ENCODE data around the gene FADS1. TPM values are rescaled to one million over a fixed set of nuclear protein-coding genes. Genes with fewer than 3 reads are reported as not detected.

FADS1 gene
- total and polyA plus RNA-seq, 3 donors from 2014 or later = 21.1 to 39.8 (median 24.5) TPM

DNA sequence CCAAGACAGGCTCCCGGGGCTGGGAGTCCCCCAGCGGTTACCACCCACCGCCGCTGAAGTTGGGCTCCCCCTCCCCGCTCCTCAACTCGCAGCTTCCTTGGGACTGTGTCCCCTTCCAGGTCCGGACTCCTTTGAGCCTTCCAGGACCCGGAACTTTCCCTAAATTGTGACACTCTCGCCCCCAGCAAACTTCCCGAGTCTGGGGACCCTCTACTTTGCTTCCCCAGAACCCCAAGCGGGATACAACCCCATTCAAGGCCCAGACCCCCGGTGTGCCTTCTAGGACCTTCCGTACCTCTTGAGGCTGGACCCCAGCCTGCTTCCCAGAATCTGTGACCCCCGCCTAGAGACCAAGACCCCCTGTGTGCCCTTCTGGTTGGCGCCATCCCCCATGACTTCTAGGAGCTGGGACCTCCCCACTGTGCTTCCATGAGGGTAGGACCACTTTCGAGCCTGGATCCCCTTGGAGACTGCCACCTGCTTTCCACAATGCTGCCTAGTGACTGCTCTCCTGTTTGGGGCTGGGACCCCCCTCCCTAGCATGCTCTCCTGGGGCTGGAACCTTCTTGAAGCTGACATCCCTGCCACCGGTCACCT lies 63.8 kb downstream of the FADS1 start:
- DNase-seq = no peak
- TF ChIP-seq, protein P1, sequence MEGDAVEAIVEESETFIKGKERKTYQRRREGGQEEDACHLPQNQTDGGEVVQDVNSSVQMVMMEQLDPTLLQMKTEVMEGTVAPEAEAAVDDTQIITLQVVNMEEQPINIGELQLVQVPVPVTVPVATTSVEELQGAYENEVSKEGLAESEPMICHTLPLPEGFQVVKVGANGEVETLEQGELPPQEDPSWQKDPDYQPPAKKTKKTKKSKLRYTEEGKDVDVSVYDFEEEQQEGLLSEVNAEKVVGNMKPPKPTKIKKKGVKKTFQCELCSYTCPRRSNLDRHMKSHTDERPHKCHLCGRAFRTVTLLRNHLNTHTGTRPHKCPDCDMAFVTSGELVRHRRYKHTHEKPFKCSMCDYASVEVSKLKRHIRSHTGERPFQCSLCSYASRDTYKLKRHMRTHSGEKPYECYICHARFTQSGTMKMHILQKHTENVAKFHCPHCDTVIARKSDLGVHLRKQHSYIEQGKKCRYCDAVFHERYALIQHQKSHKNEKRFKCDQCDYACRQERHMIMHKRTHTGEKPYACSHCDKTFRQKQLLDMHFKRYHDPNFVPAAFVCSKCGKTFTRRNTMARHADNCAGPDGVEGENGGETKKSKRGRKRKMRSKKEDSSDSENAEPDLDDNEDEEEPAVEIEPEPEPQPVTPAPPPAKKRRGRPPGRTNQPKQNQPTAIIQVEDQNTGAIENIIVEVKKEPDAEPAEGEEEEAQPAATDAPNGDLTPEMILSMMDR (IDR thresholded peaks at IDR 0.05) = no peak
- TF ChIP-seq POLR2A (IDR thresholded peaks at IDR 0.05) = no peak
- Histone ChIP-seq H3K27me3 (no peaks in the 10 kb centered on the region), H3K4me1 (peaks cover 4% of the 10 kb centered on the region), H3K4me3 (peak overlapping the region; percentile 48), H3K9me3 (no peaks in the 10 kb centered on the region), H3K36me3 (ENCODE audit: low read depth, missing control alignments) (no peaks in the 10 kb centered on the region), H3K27ac (peak overlapping the region in 1 of 2 donors; percentile 53)
- 24 to 28% methylated on average over 14 to 17 of the region's 17 CpGs for WGBS, 2 donors
- intact Hi-C loops (cut with DNase I; ENCODE audit: low total_unique reads) = no loop called here

DNA sequence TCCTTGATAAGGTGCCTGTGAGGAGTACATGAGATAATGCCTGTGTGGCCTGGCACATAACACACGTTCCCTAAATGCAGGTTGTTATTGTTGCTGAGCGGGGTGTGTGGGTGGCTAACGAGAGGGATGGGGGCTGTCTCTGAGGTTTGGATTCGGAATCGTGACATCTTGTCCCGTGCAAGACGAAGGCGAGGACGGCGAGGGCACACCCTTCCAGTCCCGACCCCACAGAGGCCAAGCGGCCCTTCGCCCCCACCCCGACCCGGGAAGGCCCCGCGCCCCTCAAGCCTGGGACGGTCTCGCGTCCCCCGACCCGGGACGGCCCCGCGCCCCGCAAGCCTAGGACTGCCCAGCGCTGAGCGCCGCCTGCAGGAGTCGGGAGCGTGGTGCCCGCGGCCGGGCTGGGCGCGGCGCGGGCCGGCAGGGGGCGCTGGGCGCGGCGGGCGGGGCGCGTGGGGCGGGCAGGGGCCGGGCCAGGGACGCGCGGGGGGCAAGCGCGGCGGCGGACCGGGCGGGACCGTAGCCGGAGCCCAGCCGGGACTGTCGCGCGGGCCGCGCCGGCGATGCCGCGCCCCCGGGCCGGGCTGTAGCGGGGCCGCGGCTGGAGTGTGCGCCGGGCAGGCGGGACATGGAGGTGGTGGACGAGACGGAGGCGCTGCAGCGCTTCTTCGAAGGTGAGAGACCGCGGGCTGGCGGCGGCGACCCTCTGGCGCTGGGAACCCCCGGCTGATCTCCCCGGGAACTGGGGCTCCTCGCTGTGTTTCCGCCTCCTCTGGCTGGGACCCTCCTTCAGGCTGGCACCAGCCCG lies 64.5 kb downstream of the FADS1 start, which contains the start of gene MYRF:
MYRF (plus strand) TSS at position 520 of the 808 bp plus-strand sequence; CDS start at position 629, 109 bp downstream.
- H3K9me3 ChIP-seq = no peaks in the 10 kb centered on the region
- peak within 1 kb of the TSS in 1 of 2 donors; percentile 53 for H3K27ac ChIP-seq
- TF ChIP-seq POLR2A (IDR thresholded peaks at IDR 0.05) = no peak
- TF ChIP-seq, protein P1 (IDR thresholded peaks at IDR 0.05) = peak; percentile 31 to 66 (median 34)
- H3K27me3 ChIP-seq = no peaks in the 10 kb centered on the region
- peaks cover 8% of the 10 kb centered on the region for H3K4me1 ChIP-seq
- DNase-seq = peak; percentile 61
- peak within 1 kb of the TSS; percentile 48 for H3K4me3 ChIP-seq
- intact Hi-C loops (cut with DNase I; ENCODE audit: low total_unique reads) = no loop called here
- no peaks in the 10 kb centered on the region for H3K36me3 ChIP-seq (ENCODE audit: low read depth, missing control alignments)
- WGBS, 2 donors = 1 to 10% methylated on average over 2 to 67 of the region's 93 CpGs

DNA sequence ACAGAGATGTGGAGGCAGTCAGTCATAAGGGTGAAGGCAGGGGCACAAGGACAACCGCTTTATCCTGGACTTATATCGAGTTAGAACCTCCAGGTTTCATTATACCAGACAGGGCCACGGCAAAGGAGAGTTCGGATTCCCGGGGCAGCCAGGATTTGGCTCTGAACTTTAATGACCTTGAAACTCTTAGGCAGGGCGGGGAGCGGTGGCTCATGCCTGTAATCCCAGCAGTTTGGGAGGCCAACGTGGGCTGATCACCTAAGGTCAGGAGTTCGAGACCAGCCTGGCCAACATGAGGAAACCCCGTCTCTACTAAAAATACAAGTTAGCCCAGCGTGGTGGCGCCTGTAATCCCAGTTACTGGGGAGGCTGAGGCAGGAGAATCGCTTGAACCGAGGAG lies 65.4 kb downstream of the FADS1 start:
- Histone ChIP-seq H3K4me3 (no peak overlapping the region), H3K4me1 (peaks cover 10% of the 10 kb centered on the region), H3K27ac (no peak overlapping the region), H3K9me3 (no peaks in the 10 kb centered on the region), H3K27me3 (no peaks in the 10 kb centered on the region), H3K36me3 (ENCODE audit: low read depth, missing control alignments) (no peaks in the 10 kb centered on the region)
- 47 to 60% methylated on average over 10 to 14 of the region's 14 CpGs for WGBS, 2 donors
- TF ChIP-seq, protein P1 (IDR thresholded peaks at IDR 0.05) = no peak
- no peak for TF ChIP-seq POLR2A (IDR thresholded peaks at IDR 0.05)
- intact Hi-C loops (cut with DNase I; ENCODE audit: low total_unique reads) = no loop called here
- peak; percentile 43 for DNase-seq

DNA sequence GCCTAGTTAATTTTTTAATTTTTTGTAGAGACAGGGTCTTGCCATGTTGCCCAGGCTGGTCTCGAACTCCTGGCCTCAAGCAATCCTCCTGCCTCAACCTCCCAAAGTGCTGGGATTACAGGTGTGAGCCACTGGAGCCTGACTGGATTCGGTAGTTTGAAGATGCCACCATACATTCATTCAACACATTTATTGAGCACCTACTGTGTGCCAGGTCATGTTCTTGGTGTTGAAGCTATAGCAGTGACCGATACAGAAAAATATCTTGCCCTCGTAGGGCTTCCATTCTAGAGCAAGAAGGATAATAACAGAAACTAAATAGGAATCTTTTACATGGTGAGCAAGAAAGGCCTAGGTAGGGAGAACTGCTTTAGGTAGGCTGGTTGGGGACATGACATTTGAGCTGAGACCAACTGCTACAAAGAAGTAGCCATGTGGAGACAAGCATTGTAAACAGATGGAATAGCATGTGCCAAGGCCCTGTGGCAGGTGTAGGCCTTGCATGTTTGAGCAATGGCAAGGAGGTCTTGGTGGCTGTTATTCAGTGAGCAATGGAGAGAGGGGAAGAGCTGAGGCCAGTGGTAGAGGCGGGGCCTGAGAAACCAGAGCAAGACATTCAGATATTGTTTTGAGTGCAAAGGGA lies 66.1 kb downstream of the FADS1 start:
- H3K4me1 ChIP-seq = peaks cover 16% of the 10 kb centered on the region
- 95 to 96% methylated on average over 5 of the region's 5 CpGs for WGBS, 2 donors

More for the DNA sequence above, 66.1 kb downstream of the FADS1 start:
- no peak overlapping the region for H3K4me3 ChIP-seq
- no peaks in the 10 kb centered on the region for H3K27me3 ChIP-seq
- no peak for TF ChIP-seq POLR2A (IDR thresholded peaks at IDR 0.05)
- TF ChIP-seq, protein P1 (IDR thresholded peaks at IDR 0.05) = no peak
- DNase-seq = no peak
- no peaks in the 10 kb centered on the region for H3K36me3 ChIP-seq (ENCODE audit: low read depth, missing control alignments)
- H3K9me3 ChIP-seq = no peaks in the 10 kb centered on the region
- intact Hi-C loops (cut with DNase I; ENCODE audit: low total_unique reads) = no loop called here
- H3K27ac ChIP-seq = no peak overlapping the region

MicroRNAs encoded within 50 kb of the gene (microRNA counts, 767-probe panel; counts per million panel counts)
- microRNA hsa-miR-1908 = 0 to 152 counts per million in 2 donors
- microRNA hsa-miR-611 = 0 to 152 counts per million in 2 donors

Other genes with a start within 250 kb of the FADS1 start
- gene SYT7, start 235.9 kb downstream of the FADS1 start, total RNA-seq = 1 to 10 TPM; 8.7 to 9.0 TPM
- gene SYT7, start 235.9 kb downstream of the FADS1 start, polyA plus RNA-seq (ENCODE audit: insufficient read depth, low read depth, low replicate concordance) = 5.9 TPM
- gene DAGLA, start 136.6 kb downstream of the FADS1 start, total RNA-seq = 1 to 10 TPM; 7.1 to 8.3 TPM
- 5.1 TPM for gene DAGLA, start 136.6 kb downstream of the FADS1 start, polyA plus RNA-seq (ENCODE audit: insufficient read depth, low read depth, low replicate concordance)
- gene MYRF, start 64.4 kb downstream of the FADS1 start, total RNA-seq = 10 to 100 TPM in 1 of 2 donors, 1 to 10 TPM in 1; 9.2 to 10.7 TPM
- 15.2 TPM for gene MYRF, start 64.4 kb downstream of the FADS1 start, polyA plus RNA-seq (ENCODE audit: insufficient read depth, low read depth, low replicate concordance)
- gene TMEM258, start 24.4 kb downstream of the FADS1 start, total RNA-seq = 10 to 100 TPM; 46.7 to 55.6 TPM
- gene TMEM258, start 24.4 kb downstream of the FADS1 start, polyA plus RNA-seq (ENCODE audit: insufficient read depth, low read depth, low replicate concordance) = 162 TPM
- gene FEN1, start 24.1 kb downstream of the FADS1 start, total RNA-seq = 10 to 100 TPM; 22.7 to 31.5 TPM
- 27.3 TPM for gene FEN1, start 24.1 kb downstream of the FADS1 start, polyA plus RNA-seq (ENCODE audit: insufficient read depth, low read depth, low replicate concordance)
- gene FADS2, start 11.3 kb upstream of the FADS1 start, total RNA-seq = 100 to 1,000 TPM in 1 of 2 donors, 10 to 100 TPM in 1; 73.5 to 123 TPM
- 80.8 TPM for gene FADS2, start 11.3 kb upstream of the FADS1 start, polyA plus RNA-seq (ENCODE audit: insufficient read depth, low read depth, low replicate concordance)
- gene FADS3, start 74.5 kb upstream of the FADS1 start, total RNA-seq = 10 to 100 TPM; 50.6 to 88.5 TPM
- gene FADS3, start 74.5 kb upstream of the FADS1 start, polyA plus RNA-seq (ENCODE audit: insufficient read depth, low read depth, low replicate concordance) = 20.5 TPM
- gene RAB3IL1, start 100.6 kb upstream of the FADS1 start, total RNA-seq = 10 to 100 TPM; 57.7 to 65.8 TPM
- gene RAB3IL1, start 100.6 kb upstream of the FADS1 start, polyA plus RNA-seq (ENCODE audit: insufficient read depth, low read depth, low replicate concordance) = 88.2 TPM
- gene BEST1, start 133.3 kb upstream of the FADS1 start, total RNA-seq = 10 to 100 TPM; 21.0 to 33.4 TPM
- 9.2 TPM for gene BEST1, start 133.3 kb upstream of the FADS1 start, polyA plus RNA-seq (ENCODE audit: insufficient read depth, low read depth, low replicate concordance)
- gene FTH1, start 150.6 kb upstream of the FADS1 start, total RNA-seq = 1,000 to 10,000 TPM; 1,162 to 1,419 TPM
- gene FTH1, start 150.6 kb upstream of the FADS1 start, polyA plus RNA-seq (ENCODE audit: insufficient read depth, low read depth, low replicate concordance) = 2,237 TPM

All from testis (tissue), 3 donors.